ENCODE measurements around the gene SAA4. TPM values are rescaled to one million over a fixed set of nuclear protein-coding genes. Genes with fewer than 3 reads are reported as not detected.

Gene SAA4, protein sequence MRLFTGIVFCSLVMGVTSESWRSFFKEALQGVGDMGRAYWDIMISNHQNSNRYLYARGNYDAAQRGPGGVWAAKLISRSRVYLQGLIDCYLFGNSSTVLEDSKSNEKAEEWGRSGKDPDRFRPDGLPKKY
- total RNA-seq (not detected), polyA plus RNA-seq (not detected)

DNA sequence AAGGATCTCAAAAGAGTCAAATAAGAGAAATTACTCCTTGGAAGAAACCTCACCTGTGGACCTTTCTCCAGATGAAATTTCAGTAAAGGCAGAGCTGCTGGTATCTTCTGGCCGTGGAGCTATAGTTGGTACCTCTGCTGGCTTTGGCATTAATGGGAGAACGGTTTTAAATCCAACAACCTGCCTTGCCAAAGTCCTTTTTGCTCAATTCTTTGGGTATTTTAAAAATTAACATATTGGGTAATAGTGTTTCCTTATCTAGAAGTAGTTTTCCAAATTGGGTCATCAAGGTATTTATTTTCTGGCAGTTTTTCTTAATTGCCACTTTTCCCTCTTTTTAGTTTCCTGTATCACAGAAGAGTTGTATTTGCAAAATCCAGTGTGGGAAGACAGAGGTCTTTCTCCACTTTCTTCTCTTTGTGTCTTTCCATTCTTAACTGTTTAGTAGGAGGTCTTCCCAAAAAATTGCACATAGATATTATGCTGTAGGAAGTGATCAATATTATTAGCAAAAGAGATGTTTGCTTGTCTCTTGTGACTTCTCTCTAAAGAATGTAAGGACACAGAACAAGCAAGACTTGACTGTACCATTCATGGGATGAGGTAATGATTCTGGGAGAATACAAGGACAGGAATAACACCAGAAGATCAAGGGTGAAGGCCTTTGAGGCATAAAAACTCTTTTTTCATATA, at the start of gene SAA4:
Gene SAA4, minus strand, starts transcription at position 139 of the 693 bp plus-strand sequence. CDS start 876 bp downstream, outside the sequence.
- Mint-ChIP-seq H3K4me3 (no peak within 1 kb of the TSS), H3K4me1 (no peaks in the 10 kb centered on the region), H3K27ac (no peak within 1 kb of the TSS), H3K36me3 (peaks cover 4% of the 10 kb centered on the region), H3K9me3 (peaks cover 0 to 4% (median 0%) of the 10 kb centered on the region in 7 donors), H3K27me3 (peaks cover 72% of the 10 kb centered on the region)
- Histone ChIP-seq H3K36me3 (ENCODE audit: control insufficient read depth, insufficient read depth, low read length) (no peaks in the 10 kb centered on the region), H3K27me3 (ENCODE audit: control insufficient read depth, insufficient read depth, low read length) (peaks cover 27% of the 10 kb centered on the region), H3K4me1 (ENCODE audit: control insufficient read depth, insufficient read depth, low read length, poor library complexity, severe bottlenecking) (no peaks in the 10 kb centered on the region), H3K4me3 (ENCODE audit: low read depth, low read length) (no peak within 1 kb of the TSS), H3K9me3 (ENCODE audit: control insufficient read depth in 2 of 2, low read length in 2 of 2) (peaks cover 0 to 3% of the 10 kb centered on the region in 2 experiments), H3K27ac (ENCODE audit: insufficient read depth, low read length, poor library complexity, severe bottlenecking) (no peak within 1 kb of the TSS)
- ATAC-seq (ENCODE audit: low read depth in 2 of 2) (no peak), DNase-seq (no peak)

DNA sequence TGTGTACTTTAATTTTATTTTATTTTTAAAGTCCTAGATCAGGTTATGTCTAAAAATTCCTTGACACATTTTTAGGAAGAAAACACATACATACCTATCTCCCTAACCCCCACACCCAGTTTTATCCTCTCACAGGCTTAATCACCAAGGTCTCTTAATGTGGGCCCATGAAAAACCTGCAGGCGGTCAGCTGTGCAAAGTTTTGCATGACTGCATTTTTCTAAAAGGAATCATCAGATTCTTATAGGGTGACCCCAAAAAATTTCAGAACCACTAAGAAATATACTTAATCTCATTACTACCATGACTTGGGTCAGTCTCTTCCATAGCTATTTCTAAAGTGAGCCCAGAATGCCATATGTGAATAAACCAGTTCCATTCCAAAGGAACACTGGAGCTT, 49.2 kb upstream of the SAA4 start:
- Mint-ChIP-seq H3K27ac (no peak overlapping the region), H3K9me3 (no peaks in the 10 kb centered on the region), H3K4me3 (no peak overlapping the region), H3K36me3 (peaks cover 56% of the 10 kb centered on the region), H3K4me1 (peaks cover 0 to 10% (median 6%) of the 10 kb centered on the region in 4 donors), H3K27me3 (no peaks in the 10 kb centered on the region)
- Histone ChIP-seq H3K27me3 (ENCODE audit: control insufficient read depth, insufficient read depth, low read length) (no peaks in the 10 kb centered on the region), H3K27ac (ENCODE audit: insufficient read depth, low read length, poor library complexity, severe bottlenecking) (no peak overlapping the region), H3K4me3 (ENCODE audit: low read depth, low read length) (no peak overlapping the region), H3K4me1 (ENCODE audit: control insufficient read depth, insufficient read depth, low read length, poor library complexity, severe bottlenecking) (peaks cover 2% of the 10 kb centered on the region), H3K36me3 (ENCODE audit: control insufficient read depth, insufficient read depth, low read length) (peaks cover 57% of the 10 kb centered on the region), H3K9me3 (ENCODE audit: control insufficient read depth in 2 of 2, low read length in 2 of 2) (no peaks in the 10 kb centered on the region)
- no peak for ATAC-seq (ENCODE audit: low read depth in 2 of 2)
- DNase-seq = no peak

- peaks cover 32% of the 10 kb centered on the region for H3K36me3 ChIP-seq (ENCODE audit: control insufficient read depth, insufficient read depth, low read length)
- H3K4me3 ChIP-seq (ENCODE audit: low read depth, low read length) = no peak overlapping the region
- Mint-ChIP-seq H3K27me3 (no peaks in the 10 kb centered on the region), H3K4me1 (peaks cover 9 to 25% (median 20%) of the 10 kb centered on the region in 4 donors), H3K36me3 (peaks cover 57% of the 10 kb centered on the region), H3K4me3 (no peak overlapping the region), H3K9me3 (no peaks in the 10 kb centered on the region), H3K27ac (peak overlapping the region in 2 of 3 donors; percentile 29 to 76)
- no peaks in the 10 kb centered on the region for H3K9me3 ChIP-seq (ENCODE audit: control insufficient read depth in 2 of 2, low read length in 2 of 2)
- H3K27ac ChIP-seq (ENCODE audit: insufficient read depth, low read length, poor library complexity, severe bottlenecking) = no peak overlapping the region
- DNase-seq (no peak), ATAC-seq (ENCODE audit: low read depth in 2 of 2) (no peak)
- no peaks in the 10 kb centered on the region for H3K27me3 ChIP-seq (ENCODE audit: control insufficient read depth, insufficient read depth, low read length)
- H3K4me1 ChIP-seq (ENCODE audit: control insufficient read depth, insufficient read depth, low read length, poor library complexity, severe bottlenecking) = peaks cover 11% of the 10 kb centered on the region
Observed at GRCh38 chr11:18282626-18283025, 46.0 kb upstream of the SAA4 start.

DNA sequence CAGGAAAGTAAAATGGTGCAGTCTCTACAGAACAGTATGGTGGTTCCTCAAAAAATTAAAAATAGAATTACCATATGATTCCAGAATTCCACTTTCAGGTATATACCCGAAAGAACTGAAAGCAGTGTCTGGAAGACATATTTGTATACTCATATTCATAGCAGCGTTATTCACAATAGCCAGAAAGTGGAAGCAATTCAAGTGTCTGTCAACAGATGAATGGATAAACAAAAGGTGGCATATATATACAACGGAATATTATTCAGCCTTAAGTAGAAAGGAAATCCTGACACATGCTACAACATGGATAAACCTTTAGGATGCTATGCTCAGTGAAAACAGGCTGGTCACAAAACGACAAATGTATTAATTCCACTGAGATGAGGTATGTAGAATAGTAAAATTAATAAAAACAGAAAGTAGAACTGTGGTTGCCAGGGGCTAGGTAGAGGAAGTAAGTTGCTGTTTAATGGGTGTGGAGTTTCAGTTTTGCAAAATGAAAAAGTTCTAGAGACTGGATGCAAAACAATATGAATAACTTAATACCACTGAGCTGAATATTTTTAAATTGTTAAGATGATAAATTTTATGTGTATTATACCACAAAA, 43.9 kb upstream of the SAA4 start:
- Mint-ChIP-seq H3K4me1 (peaks cover 9 to 29% (median 21%) of the 10 kb centered on the region in 4 donors), H3K9me3 (no peaks in the 10 kb centered on the region), H3K27me3 (no peaks in the 10 kb centered on the region), H3K4me3 (peak overlapping the region; percentile 65 to 90 (median 74)), H3K27ac (peak overlapping the region; percentile 57 to 83 (median 76)), H3K36me3 (peaks cover 52% of the 10 kb centered on the region)
- H3K36me3 ChIP-seq (ENCODE audit: control insufficient read depth, insufficient read depth, low read length) = peaks cover 14% of the 10 kb centered on the region
- peak overlapping the region; percentile 69 for H3K27ac ChIP-seq (ENCODE audit: insufficient read depth, low read length, poor library complexity, severe bottlenecking)
- peak overlapping the region; percentile 73 for H3K4me3 ChIP-seq (ENCODE audit: low read depth, low read length)
- DNase-seq (peak in 2 of 3 donors; percentile 29 to 76), ATAC-seq (ENCODE audit: low read depth in 2 of 2) (peak; percentile 65 to 75)
- H3K27me3 ChIP-seq (ENCODE audit: control insufficient read depth, insufficient read depth, low read length) = no peaks in the 10 kb centered on the region
- no peaks in the 10 kb centered on the region for H3K9me3 ChIP-seq (ENCODE audit: control insufficient read depth in 2 of 2, low read length in 2 of 2)
- peaks cover 11% of the 10 kb centered on the region for H3K4me1 ChIP-seq (ENCODE audit: control insufficient read depth, insufficient read depth, low read length, poor library complexity, severe bottlenecking)

DNA sequence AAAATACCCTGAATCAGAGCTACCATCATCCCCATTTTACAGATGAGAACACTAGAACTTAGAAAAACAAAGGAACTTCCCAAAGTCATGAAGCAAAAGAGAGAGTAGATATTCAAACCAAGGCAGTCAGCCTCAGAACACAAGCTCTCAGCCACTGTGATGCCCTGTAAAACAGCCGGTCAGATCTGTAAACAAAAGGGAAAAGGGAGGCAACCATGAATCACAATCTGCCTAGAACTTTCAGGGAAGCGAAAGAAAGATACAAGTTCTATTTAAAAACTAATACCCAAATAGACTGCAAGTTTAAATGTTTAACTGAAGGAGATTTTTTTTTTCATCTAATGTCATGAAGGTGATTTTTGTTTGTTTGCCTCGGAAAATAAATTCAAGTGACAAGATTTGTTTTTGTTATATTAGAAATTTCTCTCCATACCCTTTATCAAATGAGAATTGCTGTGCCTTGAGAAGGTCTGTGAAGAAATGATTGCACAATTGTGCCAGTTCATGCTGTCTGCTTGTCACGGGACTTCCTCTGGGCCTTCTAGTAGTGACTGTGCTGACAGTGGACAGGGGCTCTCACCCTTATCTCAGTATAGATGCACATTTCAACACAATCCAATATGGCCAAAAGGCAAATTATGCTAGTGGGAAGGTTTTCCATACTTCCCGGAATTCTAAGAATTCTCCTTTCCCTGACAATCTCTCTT, 41.1 kb upstream of the SAA4 start:
- Mint-ChIP-seq H3K27ac (no peak overlapping the region), H3K27me3 (no peaks in the 10 kb centered on the region), H3K36me3 (peaks cover 41% of the 10 kb centered on the region)

DNA sequence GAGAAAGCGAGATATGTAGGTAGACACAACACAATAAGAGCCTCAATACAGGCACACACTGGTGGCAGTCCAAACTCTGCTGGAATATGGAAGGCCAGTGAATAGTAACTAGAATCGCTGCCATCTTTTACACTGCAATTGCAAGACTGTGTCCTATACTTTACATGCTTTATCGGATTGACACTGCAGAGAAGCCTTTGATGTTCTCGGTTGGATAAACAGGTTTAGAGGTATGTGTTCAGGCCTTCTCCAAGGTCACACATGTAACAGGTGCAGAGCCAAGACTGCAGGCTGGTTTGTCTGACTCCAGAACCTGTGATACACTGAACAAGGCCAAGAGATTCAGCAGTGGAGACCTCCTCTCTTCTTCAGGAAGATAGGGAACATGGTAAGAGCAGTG, 34.6 kb upstream of the SAA4 start:
- H3K27ac ChIP-seq (ENCODE audit: insufficient read depth, low read length, poor library complexity, severe bottlenecking) = no peak overlapping the region

More for the DNA sequence above, 41.1 kb upstream of the SAA4 start:
- no peaks in the 10 kb centered on the region for H3K9me3 ChIP-seq (ENCODE audit: control insufficient read depth in 2 of 2, low read length in 2 of 2)
- ATAC-seq (ENCODE audit: low read depth in 2 of 2) (no peak), DNase-seq (no peak)
- no peaks in the 10 kb centered on the region for H3K27me3 ChIP-seq (ENCODE audit: control insufficient read depth, insufficient read depth, low read length)
- no peak overlapping the region for H3K4me3 ChIP-seq (ENCODE audit: low read depth, low read length)
- H3K4me1 ChIP-seq (ENCODE audit: control insufficient read depth, insufficient read depth, low read length, poor library complexity, severe bottlenecking) = peaks cover 11% of the 10 kb centered on the region
- H3K4me3 Mint-ChIP-seq = no peak overlapping the region
- H3K27ac ChIP-seq (ENCODE audit: insufficient read depth, low read length, poor library complexity, severe bottlenecking) = no peak overlapping the region
- no peaks in the 10 kb centered on the region for H3K36me3 ChIP-seq (ENCODE audit: control insufficient read depth, insufficient read depth, low read length)
- peaks cover 10 to 28% (median 21%) of the 10 kb centered on the region in 4 donors for H3K4me1 Mint-ChIP-seq
- H3K9me3 Mint-ChIP-seq = no peaks in the 10 kb centered on the region

GRCh38 chr11:18270102-18270501, 33.5 kb upstream of the SAA4 start:
- peak overlapping the region in 1 of 3 donors; percentile 44 for H3K27ac Mint-ChIP-seq
- no peaks in the 10 kb centered on the region for H3K9me3 ChIP-seq (ENCODE audit: control insufficient read depth in 2 of 2, low read length in 2 of 2)
- H3K4me1 Mint-ChIP-seq = peaks cover 0 to 11% (median 6%) of the 10 kb centered on the region in 4 donors
- H3K9me3 Mint-ChIP-seq = no peaks in the 10 kb centered on the region
- H3K27me3 ChIP-seq (ENCODE audit: control insufficient read depth, insufficient read depth, low read length) = no peaks in the 10 kb centered on the region
- H3K27ac ChIP-seq (ENCODE audit: insufficient read depth, low read length, poor library complexity, severe bottlenecking) = no peak overlapping the region
- peaks cover 4% of the 10 kb centered on the region for H3K27me3 Mint-ChIP-seq
- no peak for DNase-seq
- H3K4me3 ChIP-seq (ENCODE audit: low read depth, low read length) = no peak overlapping the region
- no peak for ATAC-seq (ENCODE audit: low read depth in 2 of 2)
- no peaks in the 10 kb centered on the region for H3K36me3 ChIP-seq (ENCODE audit: control insufficient read depth, insufficient read depth, low read length)
- H3K4me1 ChIP-seq (ENCODE audit: control insufficient read depth, insufficient read depth, low read length, poor library complexity, severe bottlenecking) = no peaks in the 10 kb centered on the region
- no peak overlapping the region for H3K4me3 Mint-ChIP-seq
- H3K36me3 Mint-ChIP-seq = peaks cover 12% of the 10 kb centered on the region

More for the DNA sequence above, 34.6 kb upstream of the SAA4 start:
- Mint-ChIP-seq H3K4me3 (peak overlapping the region in 1 of 4 donors; percentile 24), H3K4me1 (peaks cover 0 to 6% (median 4%) of the 10 kb centered on the region in 4 donors), H3K9me3 (no peaks in the 10 kb centered on the region), H3K27me3 (no peaks in the 10 kb centered on the region), H3K36me3 (peaks cover 16% of the 10 kb centered on the region), H3K27ac (no peak overlapping the region)
- Histone ChIP-seq H3K27me3 (ENCODE audit: control insufficient read depth, insufficient read depth, low read length) (no peaks in the 10 kb centered on the region), H3K4me1 (ENCODE audit: control insufficient read depth, insufficient read depth, low read length, poor library complexity, severe bottlenecking) (no peaks in the 10 kb centered on the region), H3K36me3 (ENCODE audit: control insufficient read depth, insufficient read depth, low read length) (no peaks in the 10 kb centered on the region), H3K9me3 (ENCODE audit: control insufficient read depth in 2 of 2, low read length in 2 of 2) (no peaks in the 10 kb centered on the region), H3K4me3 (ENCODE audit: low read depth, low read length) (no peak overlapping the region)
- no peak for DNase-seq
- no peak for ATAC-seq (ENCODE audit: low read depth in 2 of 2)

Data from CD4-positive, CD25-positive, alpha-beta regulatory T cell (primary cell).